ENCODE data around the gene TRIM56.
A peak's percentile ranks its signal among the peaks of the same experiment; 100 is the strongest.

DNA sequence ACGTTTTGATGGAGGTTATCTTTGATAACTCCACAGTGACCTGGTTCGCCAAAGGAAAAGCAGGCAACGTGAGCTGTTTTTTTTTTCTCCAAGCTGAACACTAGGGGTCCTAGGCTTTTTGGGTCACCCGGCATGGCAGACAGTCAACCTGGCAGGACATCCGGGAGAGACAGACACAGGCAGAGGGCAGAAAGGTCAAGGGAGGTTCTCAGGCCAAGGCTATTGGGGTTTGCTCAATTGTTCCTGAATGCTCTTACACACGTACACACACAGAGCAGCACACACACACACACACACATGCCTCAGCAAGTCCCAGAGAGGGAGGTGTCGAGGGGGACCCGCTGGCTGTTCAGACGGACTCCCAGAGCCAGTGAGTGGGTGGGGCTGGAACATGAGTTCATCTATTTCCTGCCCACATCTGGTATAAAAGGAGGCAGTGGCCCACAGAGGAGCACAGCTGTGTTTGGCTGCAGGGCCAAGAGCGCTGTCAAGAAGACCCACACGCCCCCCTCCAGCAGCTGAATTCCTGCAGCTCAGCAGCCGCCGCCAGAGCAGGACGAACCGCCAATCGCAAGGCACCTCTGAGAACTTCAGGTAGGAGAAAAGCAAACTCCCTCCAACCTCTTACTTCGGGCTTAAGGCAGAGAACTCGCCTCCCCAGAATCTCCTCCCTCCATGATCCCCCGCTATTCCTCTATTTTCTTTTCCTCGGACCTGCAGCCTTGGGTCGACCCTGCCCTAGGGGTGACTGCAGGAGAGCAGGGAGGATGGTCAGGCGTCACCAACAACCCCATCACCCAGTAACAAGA lies 41.6 kb downstream of the TRIM56 start, which contains the start of gene SERPINE1:
- TF ChIP-seq CTCF (conservative IDR thresholded peaks at IDR 0.05 in 1 of 2, IDR thresholded peaks at IDR 0.05 in 1 of 2; ENCODE audit: low read depth in 1 of 2, low read length in 2 of 2) (peak; percentile 26 to 41), EZH2 (IDR thresholded peaks at IDR 0.05; ENCODE audit: low read length, missing control alignments) (no peak)
